ENCODE results near the gene MRFAP1L1. TPM values are rescaled to one million over a fixed set of nuclear protein-coding genes. Genes with fewer than 3 reads are reported as not detected.

The MRFAP1L1 gene
- total and polyA plus RNA-seq, 9 of the 15 experiments (the other 6 are each of a cell fraction or from before 2014, with no cell fraction given), result 37.6 to 111 (median 83.8) TPM

GRCh38 chr4:6730603-6731317 lies 21.1 kb upstream of the MRFAP1L1 start (continued):
- TF ChIP-seq ZNF184 (CRISPR knock-in tag; IDR thresholded peaks at IDR 0.05) (no peak), AFF4 (CRISPR knock-in tag; IDR thresholded peaks at IDR 0.05) (peak; percentile 83; the same call in 1 of the 2 replicates), TFAP4 (CRISPR knock-in tag; IDR thresholded peaks at IDR 0.05; ENCODE audit: borderline replicate concordance) (peak; percentile 68; the same call in 1 of the 2 replicates), PTTG1 (tag; IDR thresholded peaks at IDR 0.05; ENCODE audit: low read depth) (no peak), TAF7 (tag; IDR thresholded peaks at IDR 0.05) (no peak), RNF2 (IDR thresholded peaks at IDR 0.05) (peak; percentile 92), ZNF766 (CRISPR knock-in tag; conservative IDR thresholded peaks at IDR 0.05) (peak; percentile 82; the same call in 1 of the 2 replicates), ZBTB11 (CRISPR knock-in tag; IDR thresholded peaks at IDR 0.05) (peak in 1 of 3 experiments; percentile 73; a peak in 1 of 6 replicates), ZNF41 (CRISPR knock-in tag; conservative IDR thresholded peaks at IDR 0.05) (no peak), ZFX (CRISPR knock-in tag; IDR thresholded peaks at IDR 0.05) (peak; percentile 65), ZNF431 (CRISPR knock-in tag; IDR thresholded peaks at IDR 0.05) (no peak), GATAD2B (IDR thresholded peaks at IDR 0.05; ENCODE audit: borderline replicate concordance) (peak; percentile 86; the same call in 1 of the 2 replicates), ZNF212 (CRISPR knock-in tag; IDR thresholded peaks at IDR 0.05) (no peak), ZBTB17 (CRISPR knock-in tag; IDR thresholded peaks at IDR 0.05) (peak; percentile 67; the same call in 1 of the 2 replicates), MIER1 (IDR thresholded peaks at IDR 0.05; ENCODE audit: low read depth) (no peak), ZFP91 (CRISPR knock-in tag; IDR thresholded peaks at IDR 0.05) (no peak), HDAC1 (IDR thresholded peaks at IDR 0.05) (peak in 1 of 2 experiments; percentile 92; a peak in 2 of 4 replicates), SMAD4 (CRISPR knock-in tag; conservative IDR thresholded peaks at IDR 0.05) (peak; percentile 99)
